OCI-LY7 (cell line): ENCODE data around the gene IRX6. TPM values are rescaled to one million over a fixed set of nuclear protein-coding genes. Genes with fewer than 3 reads are reported as not detected.

Source experiments
- BruUV-seq: library from RNA; stranded (reverse); fragments of 400-500 nt; replicated peaks from 2 replicates; lab custom pipeline; 2021; lab: Mats Ljungman, UMichigan
- CTCF ChIA-PET: fragments of 300-600 bp; sonication (Branson Sonifier 250); formaldehyde crosslinking; loops from one replicate; lab custom pipeline; 2022; ENCODE audit warnings: antibody characterized with exemption; ENCODE audit not compliant: unreplicated experiment; lab: Charles Lee
- POLR2A ChIA-PET: fragments of 300-600 bp; sonication (Branson Sonifier 250); formaldehyde crosslinking; loops from one replicate; lab custom pipeline; 2022; ENCODE audit warnings: antibody characterized with exemption; lab: Charles Lee
- DNase-seq: peaks from one replicate; pipeline ENCODE4 v3.0.0-alpha.2; 2015; ENCODE audit warnings: low spot score
- H2AFZ ChIP-seq: fragments of 200-600 bp; sonication (generic), shearing (Covaris generic); 2 replicates; pipeline ENCODE4 v1.6.1; 2014; ENCODE audit warnings: mild to moderate bottlenecking, antibody characterized with exemption, low read length, moderate library complexity
- H3K27ac ChIP-seq: fragments of 200-600 bp; sonication (generic); 2 replicates; pipeline ENCODE4 v1.5.1; 2014; ENCODE audit warnings: mixed run types, low read depth, mild to moderate bottlenecking, moderate library complexity, low read length, inconsistent platforms; ENCODE audit not compliant: poor library complexity, severe bottlenecking
- H3K36me3 ChIP-seq: fragments of 200-600 bp; sonication (generic); 2 replicates; pipeline ENCODE4 v1.6.1; 2014; ENCODE audit warnings: mild to moderate bottlenecking, antibody characterized with exemption, low read length, moderate library complexity, mixed read lengths; ENCODE audit not compliant: insufficient read depth
- H3K4me1 ChIP-seq: fragments of 200-600 bp; sonication (generic); 2 replicates; pipeline ENCODE4 v1.5.1; 2014; ENCODE audit warnings: mild to moderate bottlenecking, low read length; ENCODE audit not compliant: insufficient read depth, poor library complexity, severe bottlenecking
- H3K4me2 ChIP-seq: fragments of 200-600 bp; sonication (generic); 2 replicates; pipeline ENCODE4 v1.6.1; 2014; ENCODE audit warnings: mild to moderate bottlenecking, low read length
- H3K4me3 ChIP-seq: fragments of 200-600 bp; sonication (generic); 2 replicates; pipeline ENCODE4 v1.5.1; 2014; ENCODE audit warnings: mild to moderate bottlenecking, low read depth, low read length; ENCODE audit not compliant: poor library complexity, severe bottlenecking
- H3K79me2 ChIP-seq: fragments of 200-600 bp; sonication (generic); 2 replicates; pipeline ENCODE4 v1.6.1; 2016; ENCODE audit warnings: low read depth, mild to moderate bottlenecking, low read length, moderate library complexity, mixed read lengths; ENCODE audit not compliant: insufficient read depth
- H3K9me2 ChIP-seq: fragments of 200-600 bp; sonication (generic); 2 replicates; pipeline ENCODE4 v1.6.1; 2016; ENCODE audit warnings: mild to moderate bottlenecking, low read length, mixed read lengths; ENCODE audit not compliant: insufficient read depth
- H3K9me3 ChIP-seq: fragments of 200-600 bp; sonication (generic); 2 replicates; pipeline ENCODE4 v1.6.1; 2014; ENCODE audit warnings: mild to moderate bottlenecking, mixed run types, low read length, mixed read lengths
- H4K20me1 ChIP-seq: fragments of 200-600 bp; sonication (generic); 2 replicates; pipeline ENCODE4 v1.6.1; 2014; ENCODE audit warnings: mild to moderate bottlenecking, antibody characterized with exemption, low read length, moderate library complexity, mixed read lengths; ENCODE audit not compliant: insufficient read depth
- CTCF ChIP-seq: fragments of 200-600 bp; sonication (generic); conservative IDR thresholded peaks from 2 replicates; pipeline ENCODE4 v1.5.1; 2014; ENCODE audit warnings: mild to moderate bottlenecking, antibody characterized with exemption, low read length, moderate library complexity, mixed read lengths
- EZH2phosphoT487 ChIP-seq: fragments of 200-600 bp; sonication (generic); IDR thresholded peaks from 2 replicates; pipeline ENCODE4 v1.6.1; 2018; ENCODE audit warnings: low read depth, borderline replicate concordance, mild to moderate bottlenecking, mixed run types, antibody characterized with exemption, low read length, moderate library complexity, mixed read lengths
- intact Hi-C: fragments of 100-400 bp; cut with micrococcal nuclease; formaldehyde crosslinking; loops from one replicate; pipeline ENCODE4 v1.10.0; 2022; ENCODE audit not compliant: unreplicated experiment
- total RNA-seq, 2 experiments: library from RNA; depleted of rRNA in 1 of 2; stranded (reverse); fragments of >200 nt in 1 of 2; shearing (Covaris generic) in 1 of 2; gene quantifications; 2 replicates each; pipeline ENCODE4 v1.2.3, GENCODE V29; 2014 to 2022

IRX6 gene
- total RNA-seq, 2 experiments from 2014 or later: not detected

DNA sequence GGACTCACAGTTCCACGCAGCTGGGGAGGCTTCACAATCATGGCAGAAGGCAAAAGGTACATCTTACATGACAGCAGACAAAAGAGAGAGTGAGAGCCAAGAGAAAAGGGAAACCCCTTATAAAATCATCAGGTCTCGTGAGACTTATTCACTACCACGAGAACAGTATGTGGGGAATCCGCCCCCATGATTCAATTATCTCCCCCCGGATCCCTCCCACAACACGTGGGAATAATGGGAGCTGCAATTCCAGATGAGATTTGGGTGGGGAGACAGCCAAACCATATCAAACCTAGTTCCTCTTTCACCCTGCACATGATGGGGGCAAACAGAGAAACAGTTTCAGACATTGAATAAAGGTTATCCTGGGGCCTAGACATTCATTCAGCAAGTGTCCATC lies 32.2 kb upstream of the IRX6 start:
- CTCF ChIA-PET: no interaction called here
- H3K4me2 ChIP-seq: no peak overlapping the region
- TF ChIP-seq CTCF: no peak
- no peak for TF ChIP-seq EZH2phosphoT487
- H3K36me3 ChIP-seq: no peaks in the 10 kb centered on the region
- no TSS peak for BruUV-seq
- intact Hi-C loops: no loop called here
- H3K9me3 ChIP-seq: 0 out of 2 replicates have a peak, but pooled peaks cover 13% of the 10 kb centered on the region
- H4K20me1 ChIP-seq: no peaks in the 10 kb centered on the region
- no peak overlapping the region for H3K27ac ChIP-seq
- DNase-seq: no peak
- H3K9me2 ChIP-seq: no peaks in the 10 kb centered on the region
- no peak overlapping the region for H3K4me3 ChIP-seq
- no peaks in the 10 kb centered on the region for H3K4me1 ChIP-seq
- H3K79me2 ChIP-seq: no peaks in the 10 kb centered on the region
- H2AFZ ChIP-seq: no peak overlapping the region
- POLR2A ChIA-PET: no interaction called here

GRCh38 chr16:55292491-55292890 lies 31.5 kb upstream of the IRX6 start:
- CTCF ChIA-PET: no interaction called here

More at GRCh38 chr16:55292491-55292890, 31.5 kb upstream of the IRX6 start:
- POLR2A ChIA-PET: no interaction called here
- Histone ChIP-seq H3K79me2 (no peaks in the 10 kb centered on the region), H3K9me3 (0 out of 2 replicates have a peak, but pooled peaks cover 13% of the 10 kb centered on the region), H4K20me1 (no peaks in the 10 kb centered on the region), H3K4me2 (no peak overlapping the region), H3K27ac (no peak overlapping the region), H2AFZ (no peak overlapping the region), H3K4me1 (no peaks in the 10 kb centered on the region), H3K4me3 (no peak overlapping the region), H3K9me2 (no peaks in the 10 kb centered on the region), H3K36me3 (no peaks in the 10 kb centered on the region)
- BruUV-seq: no TSS peak
- no peak for TF ChIP-seq CTCF
- TF ChIP-seq EZH2phosphoT487: no peak
- intact Hi-C loops: no loop called here
- no peak for DNase-seq
